ENCODE results near the gene SLC29A1.

Gene SLC29A1

GRCh38 chr6:44255871-44256774, 32.7 kb downstream of the SLC29A1 start:
- no peak for DNase-seq

GRCh38 chr6:44256775-44257024, 33.3 kb downstream of the SLC29A1 start:
- DNase-seq: no peak

GRCh38 chr6:44257025-44257752, 33.8 kb downstream of the SLC29A1 start, which contains the start of gene SLC35B2:
Gene SLC35B2, minus strand, starts transcription at chr6:44257528. Its CDS starts 118 bp downstream, at chr6:44257410.
- peak; percentile 69 for DNase-seq

- DNase-seq: no peak
Measured at GRCh38 chr6:44257753-44258324, 34.4 kb downstream of the SLC29A1 start.

GRCh38 chr6:44258325-44258863, 35.0 kb downstream of the SLC29A1 start:
- no peak for DNase-seq

- DNase-seq: no peak
Measured at GRCh38 chr6:44258921-44259320, 35.5 kb downstream of the SLC29A1 start.

- no peak for DNase-seq
Measured at GRCh38 chr6:44260011-44260410, 36.6 kb downstream of the SLC29A1 start.

GRCh38 chr6:44260451-44261297, 37.3 kb downstream of the SLC29A1 start:
- no peak for DNase-seq

- DNase-seq: no peak
Measured at GRCh38 chr6:44261581-44261980, 38.2 kb downstream of the SLC29A1 start.

- DNase-seq: no peak
Measured at GRCh38 chr6:44262467-44263353, 39.3 kb downstream of the SLC29A1 start.

- no peak for DNase-seq
Measured at GRCh38 chr6:44263354-44264100, 40.1 kb downstream of the SLC29A1 start.

GRCh38 chr6:44264154-44265006, 41.0 kb downstream of the SLC29A1 start:
- DNase-seq: no peak

GRCh38 chr6:44265007-44265721, 41.8 kb downstream of the SLC29A1 start, which contains the start of gene NFKBIE:
Gene NFKBIE, minus strand, starts transcription at chr6:44265551. Its CDS starts 205 bp downstream, at chr6:44265346.
- DNase-seq: peak; percentile 88

GRCh38 chr6:44265722-44266233, 42.4 kb downstream of the SLC29A1 start:
- no peak for DNase-seq

GRCh38 chr6:44266347-44266746, 43.0 kb downstream of the SLC29A1 start:
- DNase-seq: no peak

- no peak for DNase-seq
Measured at GRCh38 chr6:44267252-44267651, 43.9 kb downstream of the SLC29A1 start.

GRCh38 chr6:44268095-44268628, 44.8 kb downstream of the SLC29A1 start:
- peak; percentile 21 for DNase-seq
